ENCODE measurements around the gene PPARG. TPM values are rescaled to one million over a fixed set of nuclear protein-coding genes. Genes with fewer than 3 reads are reported as not detected.

Gene PPARG
- total and polyA plus RNA-seq, 12 donors, result 3.1 to 21.9 (median 6.8) TPM

- no peaks in the 10 kb centered on the region for H3K27me3 ChIP-seq
- peak overlapping the region in 2 of 5 donors; percentile 10 to 43 for H3K27ac ChIP-seq
- intact Hi-C loops (cut with DNase I), result no loop called here
- no peaks in the 10 kb centered on the region for H3K9me3 ChIP-seq (replicated peaks in 1 of 3)
- H3K4me3 ChIP-seq, result peak overlapping the region in 1 of 4 donors; percentile 2
- no peaks in the 10 kb centered on the region for H3K36me3 ChIP-seq (replicated peaks in 1 of 2)
- DNase-seq, result peak; percentile 37 to 80 (median 68)
- peaks cover 0 to 32% of the 10 kb centered on the region in 2 donors for H3K4me1 ChIP-seq (replicated peaks in 1 of 2)
- WGBS, 4 donors, result 18 to 28% (median 22%) methylated on average over 9 of the region's 9 CpGs
- TF ChIP-seq POLR2A (IDR thresholded peaks at IDR 0.05), result no peak
- TF ChIP-seq, protein P1, sequence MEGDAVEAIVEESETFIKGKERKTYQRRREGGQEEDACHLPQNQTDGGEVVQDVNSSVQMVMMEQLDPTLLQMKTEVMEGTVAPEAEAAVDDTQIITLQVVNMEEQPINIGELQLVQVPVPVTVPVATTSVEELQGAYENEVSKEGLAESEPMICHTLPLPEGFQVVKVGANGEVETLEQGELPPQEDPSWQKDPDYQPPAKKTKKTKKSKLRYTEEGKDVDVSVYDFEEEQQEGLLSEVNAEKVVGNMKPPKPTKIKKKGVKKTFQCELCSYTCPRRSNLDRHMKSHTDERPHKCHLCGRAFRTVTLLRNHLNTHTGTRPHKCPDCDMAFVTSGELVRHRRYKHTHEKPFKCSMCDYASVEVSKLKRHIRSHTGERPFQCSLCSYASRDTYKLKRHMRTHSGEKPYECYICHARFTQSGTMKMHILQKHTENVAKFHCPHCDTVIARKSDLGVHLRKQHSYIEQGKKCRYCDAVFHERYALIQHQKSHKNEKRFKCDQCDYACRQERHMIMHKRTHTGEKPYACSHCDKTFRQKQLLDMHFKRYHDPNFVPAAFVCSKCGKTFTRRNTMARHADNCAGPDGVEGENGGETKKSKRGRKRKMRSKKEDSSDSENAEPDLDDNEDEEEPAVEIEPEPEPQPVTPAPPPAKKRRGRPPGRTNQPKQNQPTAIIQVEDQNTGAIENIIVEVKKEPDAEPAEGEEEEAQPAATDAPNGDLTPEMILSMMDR (IDR thresholded peaks at IDR 0.05), result no peak
Measured at GRCh38 chr3:12349895-12350811, 61.3 kb downstream of the PPARG start.

DNA sequence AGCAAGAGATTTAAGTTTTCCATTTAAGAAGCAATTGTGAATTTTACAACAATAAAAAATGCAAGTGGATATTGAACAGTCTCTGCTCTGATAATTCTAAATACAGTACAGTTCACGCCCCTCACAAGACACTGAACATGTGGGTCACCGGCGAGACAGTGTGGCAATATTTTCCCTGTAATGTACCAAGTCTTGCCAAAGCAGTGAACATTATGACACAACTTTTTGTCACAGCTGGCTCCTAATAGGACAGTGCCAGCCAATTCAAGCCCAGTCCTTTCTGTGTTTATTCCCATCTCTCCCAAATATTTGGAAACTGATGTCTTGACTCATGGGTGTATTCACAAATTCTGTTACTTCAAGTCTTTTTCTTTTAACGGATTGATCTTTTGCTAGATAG lies 62.3 kb downstream of the PPARG start:
- no peak for TF ChIP-seq POLR2A (IDR thresholded peaks at IDR 0.05)
- TF ChIP-seq, protein P1 (IDR thresholded peaks at IDR 0.05), result no peak
- H3K9me3 ChIP-seq (replicated peaks in 1 of 3), result no peaks in the 10 kb centered on the region
- H3K27me3 ChIP-seq, result no peaks in the 10 kb centered on the region
- intact Hi-C loops (cut with DNase I), result no loop called here
- H3K4me3 ChIP-seq, result no peak overlapping the region
- peak overlapping the region in 1 of 5 donors; percentile 43 for H3K27ac ChIP-seq
- 40 to 63% (median 53%) methylated on average over 4 of the region's 4 CpGs for WGBS, 4 donors
- H3K4me1 ChIP-seq (replicated peaks in 1 of 2), result peaks cover 0 to 32% of the 10 kb centered on the region in 2 donors
- H3K36me3 ChIP-seq (replicated peaks in 1 of 2), result no peaks in the 10 kb centered on the region
- peak in 6 of 7 donors; percentile 43 to 72 (median 52) for DNase-seq

DNA sequence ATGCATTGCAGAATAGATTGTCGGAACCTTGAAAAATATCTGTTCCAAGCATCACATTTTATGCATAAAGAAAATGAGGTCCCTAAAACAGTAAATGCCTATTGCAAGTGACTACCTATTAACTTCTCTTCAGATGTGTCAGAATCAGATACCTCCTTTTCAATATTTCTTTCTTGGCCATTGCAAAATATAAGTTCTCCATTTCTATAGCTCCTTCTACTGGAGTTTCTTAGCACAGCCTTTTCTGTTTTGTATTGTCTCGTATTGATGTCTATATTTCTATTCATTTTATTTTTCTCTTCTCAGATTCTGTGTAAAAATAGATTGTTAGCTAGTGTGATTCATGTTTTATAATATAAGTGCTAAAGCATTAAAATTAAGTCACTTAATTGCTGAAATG lies 63.4 kb downstream of the PPARG start:
- no peak for DNase-seq
- Histone ChIP-seq H3K9me3 (replicated peaks in 1 of 3) (no peaks in the 10 kb centered on the region), H3K4me1 (replicated peaks in 1 of 2) (peaks cover 0 to 32% of the 10 kb centered on the region in 2 donors), H3K36me3 (replicated peaks in 1 of 2) (no peaks in the 10 kb centered on the region), H3K27me3 (no peaks in the 10 kb centered on the region), H3K4me3 (no peak overlapping the region), H3K27ac (no peak overlapping the region)
- TF ChIP-seq, protein P1 (IDR thresholded peaks at IDR 0.05), result no peak
- TF ChIP-seq POLR2A (IDR thresholded peaks at IDR 0.05), result no peak
- 83 to 92% (median 86%) methylated on average over 2 of the region's 2 CpGs for WGBS, 4 donors
- intact Hi-C loops (cut with DNase I), result no loop called here

DNA sequence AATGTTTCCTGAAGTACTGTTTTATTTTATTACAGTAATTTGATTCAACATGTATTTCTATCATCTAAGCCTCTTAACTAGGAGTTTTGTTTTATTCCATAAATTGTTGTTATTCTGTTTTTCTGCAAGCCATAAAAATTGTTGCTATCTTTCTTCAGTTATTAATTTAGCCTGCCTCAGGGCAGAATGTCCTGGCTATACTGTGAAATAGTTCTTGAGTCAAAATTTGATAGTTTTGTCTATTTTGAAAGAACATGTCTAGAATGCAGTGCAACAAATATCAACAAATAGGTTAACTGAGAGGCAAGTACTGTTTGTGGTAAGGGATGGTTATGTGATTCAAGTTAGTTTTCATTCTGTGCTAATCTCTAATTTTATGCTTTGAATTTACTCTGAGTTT lies 63.9 kb downstream of the PPARG start:
- H3K27me3 ChIP-seq, result no peaks in the 10 kb centered on the region
- no peaks in the 10 kb centered on the region for H3K36me3 ChIP-seq (replicated peaks in 1 of 2)
- H3K9me3 ChIP-seq (replicated peaks in 1 of 3), result no peaks in the 10 kb centered on the region
- no peak for DNase-seq
- no peak overlapping the region for H3K27ac ChIP-seq
- no peak overlapping the region for H3K4me3 ChIP-seq
- TF ChIP-seq, protein P1 (IDR thresholded peaks at IDR 0.05), result no peak
- TF ChIP-seq POLR2A (IDR thresholded peaks at IDR 0.05), result no peak
- peaks cover 0 to 32% of the 10 kb centered on the region in 2 donors for H3K4me1 ChIP-seq (replicated peaks in 1 of 2)
- intact Hi-C loops (cut with DNase I), result no loop called here
